HG03103 (cell line): ENCODE measurements around the gene BORCS8.
"Not testable (repeated sequence)": the region's sequence is repeated elsewhere in the genome, so short reads cannot be mapped to it uniquely, and the experiment has no call there.

ENCODE experiments used
- ATAC-seq: cut with Tn5 transposase; IDR thresholded peaks from one replicate; pipeline ENCODE4 v1.9.1; 2021; ENCODE audit warnings: low read depth; ENCODE audit not compliant: unreplicated experiment

Gene BORCS8

DNA sequence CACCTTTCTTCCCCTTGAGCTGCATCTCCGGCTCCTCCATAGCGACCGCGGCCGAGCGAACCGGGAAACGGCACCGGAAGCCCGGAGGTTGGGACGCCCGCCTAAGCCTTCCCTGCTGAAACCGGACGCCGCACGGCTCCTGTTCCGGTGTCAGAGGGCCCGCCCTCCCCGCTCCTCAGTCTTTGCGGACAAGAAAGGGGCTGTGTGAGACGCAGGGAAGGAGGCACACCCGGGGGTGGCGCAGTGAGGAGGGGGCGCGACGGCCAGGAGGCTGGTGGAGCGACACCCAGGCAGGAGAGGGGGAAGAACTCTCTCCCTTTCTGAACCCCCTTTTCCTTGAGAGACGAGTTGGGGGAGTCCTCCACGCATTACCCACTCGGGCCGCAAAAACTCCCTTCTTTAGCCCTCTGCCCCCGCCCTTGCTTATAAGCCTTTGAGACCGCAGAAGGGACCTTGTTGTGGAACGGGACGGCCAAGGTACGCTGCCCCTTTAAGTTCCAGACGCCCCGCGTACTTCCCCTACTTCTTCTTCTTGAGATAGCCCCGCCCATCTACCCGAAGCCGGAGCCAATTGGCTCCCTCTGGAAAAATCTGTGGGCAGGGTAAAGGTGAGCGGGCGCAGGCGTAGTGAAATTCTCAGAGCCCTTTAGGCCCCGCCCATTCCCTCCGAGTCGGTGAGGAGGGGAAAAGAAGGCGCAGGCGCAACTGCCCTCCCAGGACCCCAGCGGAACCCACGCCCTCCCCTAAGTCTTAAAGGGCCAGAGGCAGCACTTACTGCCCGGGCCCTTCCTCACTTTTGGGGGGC, at the start of gene BORCS8, which contains the start of gene RFXANK:
TSS of gene BORCS8 (minus strand) at position 75 of the 805 bp plus-strand sequence. CDS start at position 40, 35 bp downstream.
TSS of gene RFXANK (plus strand) at position 181 of the 805 bp plus-strand sequence. CDS start 1,689 bp downstream, outside the sequence.
- peak; percentile 90 for ATAC-seq

DNA sequence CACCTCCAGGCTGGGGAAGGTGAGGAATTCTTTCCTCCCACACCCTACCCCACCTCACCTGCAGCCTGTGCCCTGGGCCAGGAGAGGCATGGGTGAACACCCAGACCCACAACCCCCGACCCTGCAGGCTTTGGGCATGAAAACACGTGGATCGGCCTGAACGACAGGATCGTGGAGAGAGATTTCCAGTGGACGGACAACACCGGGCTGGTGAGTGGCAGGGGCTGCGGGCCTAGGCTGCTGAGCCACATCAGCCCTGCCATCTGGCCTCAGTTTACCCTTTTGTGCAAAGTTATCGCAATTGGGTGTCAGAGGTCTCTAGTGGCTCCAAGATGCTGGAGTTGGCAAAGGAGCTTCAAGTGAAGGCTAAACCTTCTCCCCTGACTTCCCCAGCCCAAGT, 48.5 kb upstream of the BORCS8 start:
- no peak for ATAC-seq

DNA sequence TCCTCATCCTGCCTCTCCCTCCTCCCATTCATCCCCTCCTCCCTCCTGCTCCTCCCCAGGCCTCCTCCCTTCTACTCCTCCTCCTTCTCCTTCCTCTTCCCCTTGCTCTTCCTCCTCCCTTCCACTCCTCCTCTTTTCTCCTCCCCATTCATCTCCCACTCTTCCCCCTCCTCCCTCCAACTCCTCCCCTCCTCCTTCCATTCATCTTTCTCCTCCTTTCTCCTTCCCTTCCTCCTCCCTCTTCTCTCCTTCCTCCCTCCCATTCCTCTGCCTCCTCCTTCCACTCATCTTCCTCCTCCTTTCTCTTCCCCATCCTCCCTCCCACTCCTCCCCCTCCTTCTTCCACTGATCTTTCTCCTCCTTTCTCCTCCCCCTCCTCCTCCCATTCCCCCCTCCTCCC, 47.7 kb upstream of the BORCS8 start:
- no peak for ATAC-seq

DNA sequence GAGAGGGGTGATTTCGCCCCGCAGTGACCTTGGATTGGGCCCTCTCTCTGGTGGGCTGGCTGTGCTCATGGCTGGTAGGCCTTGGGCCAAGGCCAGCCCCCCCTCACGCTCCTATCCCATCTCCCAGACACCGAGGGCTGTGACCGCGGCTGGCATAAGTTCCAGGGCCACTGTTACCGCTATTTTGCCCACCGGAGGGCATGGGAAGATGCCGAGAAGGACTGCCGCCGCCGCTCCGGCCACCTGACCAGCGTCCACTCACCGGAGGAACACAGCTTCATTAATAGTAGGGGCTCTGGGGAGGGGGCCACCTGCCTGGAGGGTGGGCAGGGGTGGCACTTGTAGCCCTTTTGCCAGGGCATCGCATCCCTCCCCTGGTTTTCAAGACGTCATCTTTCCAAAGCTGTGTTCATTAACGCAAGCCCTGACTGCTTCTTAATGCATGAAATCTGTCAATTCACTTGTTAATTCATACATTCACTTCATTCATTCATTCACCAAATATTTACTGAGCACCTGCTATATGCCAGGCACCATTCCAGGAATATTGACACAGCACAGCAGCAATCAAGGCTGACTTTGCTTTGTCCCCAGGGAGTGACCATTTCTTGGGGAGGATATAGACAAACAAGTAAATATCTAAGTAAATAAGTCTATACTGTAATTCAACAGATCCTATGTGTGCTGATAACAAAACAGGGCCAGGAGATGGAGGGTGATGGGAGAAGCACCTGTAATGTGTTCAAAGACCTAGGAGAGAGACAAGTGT, 46.4 kb upstream of the BORCS8 start:
- no peak for ATAC-seq

DNA sequence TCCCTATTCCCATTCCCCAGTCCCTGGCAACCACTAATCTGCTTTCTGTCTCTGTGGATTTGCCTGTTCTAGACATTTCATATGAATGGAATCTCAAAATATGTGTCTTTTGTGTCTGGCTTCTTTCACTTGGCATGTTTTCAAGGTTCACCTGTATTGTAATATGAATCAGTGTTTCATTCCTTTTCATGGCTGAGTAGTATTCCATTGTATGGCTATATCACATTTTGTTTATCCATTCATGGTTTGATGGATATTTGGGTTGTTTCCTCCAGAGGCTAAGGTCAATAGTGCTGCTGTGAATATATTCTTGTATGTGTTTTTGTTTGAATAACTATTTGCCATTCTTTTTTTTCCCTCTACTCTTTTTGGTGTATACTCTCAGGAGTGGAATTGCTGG, 44.2 kb upstream of the BORCS8 start:
- no peak for ATAC-seq

DNA sequence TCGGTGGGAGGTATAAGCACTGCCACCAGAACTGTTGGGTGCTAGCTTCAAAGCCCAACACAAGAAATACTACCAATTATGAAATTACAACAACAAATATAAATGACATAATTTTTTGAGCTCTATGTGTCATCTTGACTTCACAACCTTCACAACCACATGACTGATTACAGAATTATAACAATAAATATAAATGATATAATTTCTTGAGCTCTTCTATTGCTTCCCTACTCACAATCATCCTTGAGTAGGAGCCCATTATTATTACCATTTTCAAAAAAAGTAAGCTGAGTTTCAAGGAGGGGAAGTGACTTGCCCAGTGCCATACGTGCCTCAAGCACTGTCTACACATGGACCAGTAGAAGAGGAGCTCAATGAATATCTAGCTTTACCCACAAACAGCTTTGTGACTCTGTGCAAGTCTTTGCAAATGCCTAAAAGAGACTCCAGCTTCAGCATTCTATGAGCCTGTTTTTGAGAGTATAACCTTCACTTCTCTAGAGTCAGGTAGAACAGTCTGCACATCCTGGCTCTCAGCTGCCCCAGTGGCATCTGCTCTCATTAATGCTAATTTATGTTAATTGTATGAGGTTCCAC, 42.4 kb upstream of the BORCS8 start:
- ATAC-seq = no peak

DNA sequence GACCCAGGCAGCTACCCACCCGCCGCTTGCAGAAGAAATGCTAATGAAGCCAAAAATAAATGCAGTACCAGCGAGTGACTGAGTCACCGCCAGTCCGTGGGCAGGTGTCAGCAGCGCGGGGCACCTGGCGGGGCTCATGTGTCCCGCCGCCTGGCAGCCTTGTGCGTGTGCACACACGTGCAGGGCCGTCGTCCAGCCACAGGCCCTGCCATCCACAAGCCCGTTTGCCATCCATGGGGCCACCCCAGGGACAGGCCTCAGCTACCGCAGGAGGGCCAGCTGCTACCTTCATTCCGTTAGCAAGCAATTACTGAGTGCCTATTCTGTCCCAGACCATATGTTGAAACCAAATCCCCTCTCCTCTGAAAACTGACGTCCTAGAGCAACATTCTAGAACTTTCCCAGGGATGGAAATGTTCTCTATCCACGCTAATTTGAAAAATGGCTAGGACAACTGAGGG, 40.3 kb upstream of the BORCS8 start:
- ATAC-seq = no peak

DNA sequence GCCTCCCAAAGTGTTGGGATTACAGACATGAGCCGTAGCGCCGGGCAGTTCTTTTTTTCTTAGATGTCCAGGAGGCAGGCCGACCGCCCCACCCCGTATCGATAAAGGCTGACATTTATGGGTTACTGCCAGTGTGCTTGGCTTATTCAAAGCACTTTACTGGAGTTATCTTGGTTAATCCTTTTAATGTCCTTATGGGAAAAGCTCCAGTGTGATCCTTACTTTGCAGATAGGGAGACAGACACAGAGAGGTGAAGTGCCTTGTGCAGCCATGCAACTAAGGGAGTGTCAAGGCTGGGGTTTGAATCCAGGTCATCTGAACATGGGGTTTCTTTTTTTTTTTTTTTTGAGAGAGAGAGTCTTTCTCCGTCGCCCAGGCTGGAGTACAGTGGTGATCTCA, 39.0 kb upstream of the BORCS8 start:
- ATAC-seq = no peak

DNA sequence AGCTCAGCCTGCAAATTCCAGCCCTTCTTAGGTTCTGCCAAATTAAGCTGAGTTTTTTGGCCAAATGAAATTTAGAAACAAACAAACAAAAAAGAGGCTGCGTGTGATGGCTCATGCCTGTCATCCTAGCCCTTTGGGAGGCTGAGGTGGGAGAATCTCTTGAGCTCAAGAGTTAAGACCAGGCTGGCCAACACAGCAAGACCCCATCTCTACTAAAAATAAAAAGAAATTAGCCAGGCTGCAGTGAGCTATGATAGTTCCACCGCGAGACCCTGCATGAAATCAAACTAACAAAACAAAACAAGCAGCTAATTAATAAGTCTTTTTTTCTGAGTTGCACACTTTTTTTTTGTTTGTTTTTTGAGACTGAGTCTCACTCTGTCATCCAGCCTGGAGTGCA, 37.7 kb upstream of the BORCS8 start:
- no peak for ATAC-seq

DNA sequence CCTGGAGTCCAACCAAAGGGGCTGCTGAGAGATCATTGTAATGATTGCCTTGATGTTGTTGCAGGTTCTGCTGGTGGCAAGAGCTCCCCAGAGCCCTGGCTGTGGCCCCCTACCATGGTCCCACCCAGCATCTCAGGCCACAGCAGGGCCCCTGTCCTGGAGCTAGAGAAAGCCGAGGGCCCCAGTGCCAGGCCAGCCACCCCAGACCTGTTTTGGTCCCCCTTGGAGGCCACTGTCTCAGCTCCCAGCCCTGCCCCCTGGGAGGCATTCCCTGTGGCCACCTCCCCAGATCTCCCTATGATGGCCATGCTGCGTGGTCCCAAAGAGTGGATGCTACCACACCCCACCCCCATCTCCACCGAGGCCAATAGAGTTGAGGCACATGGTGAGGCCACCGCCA, 35.3 kb upstream of the BORCS8 start:
- ATAC-seq = no peak

DNA sequence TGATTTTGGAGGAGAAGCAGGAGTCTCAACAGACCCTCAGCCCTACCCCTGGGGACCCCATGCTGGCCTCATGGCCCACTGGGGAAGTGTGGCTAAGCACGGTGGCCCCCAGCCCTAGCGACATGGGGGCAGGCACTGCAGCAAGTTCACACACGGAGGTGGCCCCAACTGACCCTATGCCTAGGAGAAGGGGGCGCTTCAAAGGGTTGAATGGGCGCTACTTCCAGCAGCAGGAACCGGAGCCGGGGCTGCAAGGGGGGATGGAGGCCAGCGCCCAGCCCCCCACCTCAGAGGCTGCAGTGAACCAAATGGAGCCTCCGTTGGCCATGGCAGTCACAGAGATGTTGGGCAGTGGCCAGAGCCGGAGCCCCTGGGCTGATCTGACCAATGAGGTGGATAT, 34.7 kb upstream of the BORCS8 start:
- ATAC-seq = no peak

DNA sequence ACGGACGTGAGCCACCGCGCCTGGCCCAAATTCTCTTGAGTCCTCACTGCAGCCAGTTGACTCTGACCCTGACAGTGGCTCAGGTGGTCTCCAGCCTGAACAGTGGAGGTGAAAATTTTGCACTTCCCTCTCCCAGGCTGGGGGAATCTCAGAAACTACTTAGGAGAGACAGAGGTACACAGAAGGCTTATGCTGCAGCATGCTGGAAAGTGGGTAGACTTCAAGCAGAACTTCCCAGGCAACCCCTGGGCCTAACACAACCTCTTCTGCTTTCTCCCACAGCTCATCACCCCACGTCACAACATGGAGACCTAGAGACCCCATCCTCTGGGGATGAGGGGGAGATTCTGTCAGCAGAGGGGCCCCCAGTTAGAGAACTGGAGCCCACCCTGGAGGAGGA, 34.3 kb upstream of the BORCS8 start:
- no peak for ATAC-seq

DNA sequence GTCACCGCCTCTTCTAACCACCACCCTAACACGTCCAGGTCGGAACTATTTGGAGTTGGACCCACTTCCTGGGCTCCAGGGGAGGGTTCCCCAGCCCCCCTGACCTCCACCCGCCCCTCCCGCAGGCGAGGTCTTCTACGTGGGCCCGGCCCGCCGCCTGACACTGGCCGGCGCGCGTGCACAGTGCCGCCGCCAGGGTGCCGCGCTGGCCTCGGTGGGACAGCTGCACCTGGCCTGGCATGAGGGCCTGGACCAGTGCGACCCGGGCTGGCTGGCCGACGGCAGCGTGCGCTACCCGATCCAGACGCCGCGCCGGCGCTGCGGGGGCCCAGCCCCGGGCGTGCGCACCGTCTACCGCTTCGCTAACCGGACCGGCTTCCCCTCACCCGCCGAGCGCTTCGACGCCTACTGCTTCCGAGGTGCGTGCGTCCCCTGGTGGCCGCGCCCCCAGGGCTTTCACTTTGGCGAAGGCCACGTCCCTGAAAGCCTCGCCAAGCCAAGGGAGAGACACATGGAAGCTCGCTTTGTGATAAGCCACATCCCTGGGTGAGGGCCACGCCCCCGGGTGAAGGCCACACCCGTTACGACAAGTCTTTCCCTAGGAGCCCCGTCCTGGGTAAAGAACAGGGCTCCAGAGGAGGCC, 33.0 kb upstream of the BORCS8 start:
- no peak for ATAC-seq

DNA sequence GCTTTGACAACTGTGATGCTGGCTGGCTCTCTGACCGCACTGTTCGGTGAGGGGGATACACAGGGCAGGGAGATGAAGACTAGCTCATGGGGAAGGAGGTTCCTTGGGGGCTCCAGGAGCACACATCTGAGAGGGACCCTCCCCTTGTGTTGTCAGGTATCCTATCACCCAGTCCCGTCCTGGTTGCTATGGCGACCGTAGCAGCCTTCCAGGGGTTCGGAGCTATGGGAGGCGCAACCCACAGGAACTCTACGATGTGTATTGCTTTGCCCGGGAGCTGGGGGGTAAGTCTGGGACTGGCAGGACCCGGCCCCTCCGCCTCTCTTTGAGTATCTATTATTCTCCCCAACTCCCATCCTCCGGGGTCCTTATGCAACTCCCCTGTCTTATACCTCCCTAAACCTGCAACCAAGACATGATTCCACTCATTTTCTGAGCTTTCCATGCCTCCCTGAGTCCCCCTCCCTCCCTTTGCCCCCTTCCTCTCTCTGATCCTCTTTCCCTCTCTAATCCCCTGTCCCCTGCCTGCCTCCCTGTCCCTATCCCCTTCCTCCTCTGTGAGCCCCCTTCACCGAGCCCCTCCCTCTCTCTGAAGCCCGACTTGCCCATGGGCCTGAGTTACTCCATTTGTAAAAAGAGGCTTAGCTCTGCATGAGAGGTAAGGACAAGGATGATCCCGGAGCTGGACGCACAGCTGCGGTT, 32.3 kb upstream of the BORCS8 start:
- no peak for ATAC-seq

DNA sequence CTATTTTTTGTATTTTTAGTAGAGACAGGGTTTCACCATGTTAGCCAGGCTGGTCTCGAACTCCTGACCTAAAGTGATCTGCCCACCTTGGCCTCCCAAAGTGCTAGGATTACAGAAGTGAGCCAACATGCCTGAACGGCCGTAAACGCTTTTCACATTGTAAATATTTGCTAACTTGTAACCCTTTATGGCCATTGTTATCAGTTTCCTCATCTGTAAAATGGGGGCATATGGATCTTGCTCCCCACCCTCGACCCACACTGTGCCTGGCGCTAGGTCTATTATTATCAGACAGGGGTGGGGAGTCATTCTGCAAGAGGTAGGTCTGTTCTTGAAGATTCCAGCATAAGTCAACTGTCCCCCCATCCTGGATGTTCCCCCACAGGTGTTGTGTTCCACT, 31.7 kb upstream of the BORCS8 start:
- ATAC-seq = no peak

DNA sequence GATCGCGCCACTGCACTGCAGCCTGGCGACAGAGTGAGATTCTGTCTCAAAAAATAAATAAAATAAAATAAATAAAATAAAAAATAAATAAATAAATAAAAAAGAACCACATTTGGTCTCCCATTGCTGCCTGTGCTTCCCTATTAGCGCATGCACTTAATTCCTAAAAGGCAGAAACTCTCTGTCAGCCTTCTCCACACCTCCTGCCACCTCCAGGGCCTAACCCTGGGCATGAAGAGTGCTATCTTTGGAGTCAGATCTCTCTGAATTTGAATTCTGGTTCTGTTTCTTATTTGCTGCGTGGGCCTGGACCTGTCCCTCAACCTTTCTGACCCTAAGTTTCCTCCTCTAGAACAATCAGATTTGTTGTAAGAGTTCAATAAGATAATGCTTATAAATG, 31.1 kb upstream of the BORCS8 start:
- ATAC-seq = no peak

DNA sequence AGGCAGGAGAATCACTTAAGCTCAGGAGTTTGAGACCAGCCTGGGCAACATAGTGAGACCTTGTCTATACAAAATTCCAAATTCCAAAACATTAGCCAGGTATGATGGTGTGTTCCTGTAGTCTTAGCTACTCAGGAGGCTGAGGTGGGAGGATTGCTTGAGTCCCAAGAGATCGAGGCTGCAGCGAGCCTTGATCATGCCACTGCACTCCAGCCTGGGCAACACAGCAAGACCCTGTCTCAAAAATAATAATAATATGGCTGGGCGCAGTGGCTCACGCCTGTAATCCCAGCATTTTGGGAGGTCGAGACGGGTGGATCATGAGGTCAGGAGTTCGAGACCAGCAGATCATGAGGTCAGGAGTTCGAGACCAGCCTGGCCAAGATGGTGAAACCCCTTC, 29.0 kb upstream of the BORCS8 start:
- not testable (repeated sequence) for ATAC-seq

DNA sequence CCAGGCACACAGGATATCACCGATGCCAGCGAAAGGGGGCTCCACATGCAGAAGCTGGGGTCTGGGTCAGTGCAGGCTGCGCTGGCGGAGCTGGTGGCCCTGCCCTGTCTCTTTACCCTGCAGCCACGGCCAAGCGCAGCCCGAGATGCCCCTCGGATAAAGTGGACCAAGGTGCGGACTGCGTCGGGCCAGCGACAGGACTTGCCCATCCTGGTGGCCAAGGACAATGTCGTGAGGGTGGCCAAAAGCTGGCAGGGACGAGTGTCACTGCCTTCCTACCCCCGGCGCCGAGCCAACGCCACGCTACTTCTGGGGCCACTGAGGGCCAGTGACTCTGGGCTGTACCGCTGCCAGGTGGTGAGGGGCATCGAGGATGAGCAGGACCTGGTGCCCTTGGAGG, 27.0 kb upstream of the BORCS8 start:
- no peak for ATAC-seq

DNA sequence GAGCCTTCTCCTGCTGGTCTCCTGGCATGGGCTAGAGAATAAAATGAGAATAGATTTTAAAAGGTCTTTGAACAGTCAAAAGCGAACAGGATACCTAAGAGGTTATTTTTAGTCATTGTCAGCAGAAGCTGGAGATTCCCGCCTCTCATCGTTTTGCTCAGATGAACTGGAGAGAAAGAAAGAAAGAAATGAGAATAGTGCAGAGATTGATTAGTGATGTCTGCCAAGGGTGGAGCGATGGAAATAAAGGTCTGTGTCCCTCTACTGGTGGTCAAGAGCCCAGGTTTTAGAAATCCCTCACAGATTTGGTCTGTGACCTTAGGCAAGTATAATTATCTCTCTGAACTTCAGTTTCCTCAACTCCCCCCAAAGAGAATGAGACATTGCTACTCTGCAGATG, 25.1 kb upstream of the BORCS8 start:
- no peak for ATAC-seq

DNA sequence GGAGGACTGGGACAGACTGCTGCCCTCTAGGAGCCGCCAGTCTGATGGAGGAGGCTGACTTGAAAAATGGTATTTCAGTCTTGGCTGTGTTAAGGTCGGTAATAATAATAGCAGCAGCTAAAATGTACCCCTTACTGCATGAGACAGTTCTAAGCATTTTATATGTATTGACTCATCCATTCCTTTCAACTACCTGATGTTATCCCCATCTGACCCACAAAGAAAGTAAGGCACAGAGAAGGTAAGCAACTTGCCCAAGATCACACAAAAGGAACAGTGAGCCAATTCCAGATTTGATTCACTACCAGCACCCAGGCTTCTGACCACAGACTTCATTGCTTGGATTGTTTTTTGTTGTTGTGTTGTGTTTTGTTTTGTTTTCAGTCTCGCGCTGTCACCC, 23.8 kb upstream of the BORCS8 start:
- ATAC-seq = no peak
